Activated CD4-positive, alpha-beta T cell treated with anti-CD3 and anti-CD28 coated beads for 48 hours (primary cell): ENCODE measurements around the gene FAM25C.
"Not testable (repeated sequence)": the region's sequence is repeated elsewhere in the genome, so short reads cannot be mapped to it uniquely, and the experiment has no call there.

Experiments used
- DNase-seq: peaks from one replicate; pipeline ENCODE4 v3.0.0-alpha.2; 2020

The FAM25C gene

DNA sequence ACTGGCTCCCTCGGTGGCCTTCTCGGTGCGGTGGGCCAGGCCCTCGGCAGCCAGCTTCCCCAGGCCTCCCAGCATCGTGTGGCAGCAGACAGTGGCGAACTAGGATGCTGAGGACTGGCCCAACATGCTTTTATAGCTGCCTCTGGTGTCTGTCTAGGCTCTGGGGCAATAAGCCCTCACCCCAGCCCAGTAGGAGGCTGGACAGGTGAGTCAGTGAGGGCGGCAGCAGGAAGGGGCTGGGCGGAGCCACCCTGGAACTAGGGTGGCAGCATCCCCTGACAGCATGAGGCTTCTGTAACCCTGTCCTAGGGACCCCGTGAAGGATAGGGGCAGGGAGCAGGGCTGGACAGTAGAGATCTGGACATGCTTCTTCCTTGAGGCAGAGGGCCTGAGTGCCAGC lies at the start of gene FAM25C:
Gene FAM25C (minus strand): TSS at position 101 of the 400 bp plus-strand sequence. CDS start 26 bp downstream, at position 75.
- not testable (repeated sequence) for DNase-seq

DNA sequence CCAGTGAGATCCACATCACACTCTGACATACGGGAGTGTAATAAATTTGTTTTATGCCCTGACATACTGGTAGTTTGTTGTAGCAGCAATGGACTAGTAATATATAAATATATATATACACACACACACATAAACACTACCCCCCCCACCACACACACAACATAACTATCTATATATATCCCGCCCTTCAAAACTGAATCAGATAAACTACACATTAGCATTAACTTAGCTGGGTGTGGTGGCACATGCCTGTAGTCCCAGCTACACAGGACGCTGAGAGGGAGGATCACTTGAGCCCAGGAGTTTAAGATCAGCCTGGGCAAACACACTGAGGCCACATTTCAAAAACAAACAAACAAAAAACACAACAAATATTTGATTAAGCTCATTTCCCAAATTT lies 45.0 kb upstream of the FAM25C start:
- DNase-seq: not testable (repeated sequence)

DNA sequence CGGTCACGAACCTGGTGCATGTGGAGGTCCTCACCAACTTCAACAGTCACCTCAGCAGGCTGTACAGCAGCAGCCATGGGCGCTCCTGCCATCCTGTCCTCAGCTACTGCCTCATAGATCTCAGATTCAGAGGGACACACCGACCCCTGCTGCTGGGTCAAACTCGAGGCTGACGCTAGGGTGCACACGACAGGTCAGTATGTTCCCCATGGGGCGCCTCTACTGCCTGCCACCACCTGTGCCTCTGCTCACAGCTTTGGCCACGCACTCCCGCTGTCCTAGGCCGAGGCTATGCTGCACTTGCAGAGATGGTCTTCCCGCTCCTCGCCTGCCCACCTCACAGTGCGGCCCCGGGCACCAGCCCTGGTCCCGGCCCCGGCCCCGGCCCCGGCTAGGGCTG lies 31.8 kb upstream of the FAM25C start:
- not testable (repeated sequence) for DNase-seq

DNA sequence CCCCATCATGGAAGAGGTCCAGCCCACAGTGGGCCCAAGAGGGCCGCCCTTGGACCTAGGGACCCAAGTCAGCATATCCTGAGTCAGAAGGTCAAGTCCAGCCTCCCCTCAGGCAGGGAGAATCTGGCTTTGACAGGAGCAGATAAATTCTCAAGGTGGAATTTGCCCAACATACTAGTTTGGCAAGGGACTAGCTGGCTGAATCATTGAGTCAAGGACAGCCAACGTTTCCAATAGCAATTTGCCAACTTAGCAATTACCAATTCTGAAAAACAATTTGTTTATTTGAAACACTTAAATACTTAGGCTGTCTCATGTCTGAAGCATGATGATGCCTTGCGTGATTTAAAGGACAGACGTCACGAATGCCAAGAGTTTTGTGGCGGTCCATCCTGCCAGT lies 2.7 kb upstream of the FAM25C start:
- not testable (repeated sequence) for DNase-seq

DNA sequence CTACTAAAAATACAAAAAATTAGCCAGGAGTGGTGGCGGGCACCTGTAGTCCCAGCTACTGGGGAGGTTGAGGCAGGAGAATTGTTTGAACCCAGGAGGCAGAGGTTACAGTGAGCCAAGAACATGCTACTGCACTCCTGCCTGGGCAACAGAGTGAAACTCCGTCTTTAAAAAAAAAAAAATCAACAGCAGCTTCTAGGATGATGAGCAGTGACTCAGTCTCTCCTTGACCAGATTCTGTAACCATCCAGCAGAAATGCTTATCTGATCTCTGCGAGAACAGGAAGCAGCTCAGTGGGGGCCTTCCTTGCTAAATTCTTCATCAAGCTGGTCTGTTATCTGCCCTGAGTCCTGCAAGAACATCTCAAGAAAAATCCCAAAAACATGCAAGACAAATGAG lies 5.5 kb downstream of the FAM25C start:
- DNase-seq: peak; percentile 3

DNA sequence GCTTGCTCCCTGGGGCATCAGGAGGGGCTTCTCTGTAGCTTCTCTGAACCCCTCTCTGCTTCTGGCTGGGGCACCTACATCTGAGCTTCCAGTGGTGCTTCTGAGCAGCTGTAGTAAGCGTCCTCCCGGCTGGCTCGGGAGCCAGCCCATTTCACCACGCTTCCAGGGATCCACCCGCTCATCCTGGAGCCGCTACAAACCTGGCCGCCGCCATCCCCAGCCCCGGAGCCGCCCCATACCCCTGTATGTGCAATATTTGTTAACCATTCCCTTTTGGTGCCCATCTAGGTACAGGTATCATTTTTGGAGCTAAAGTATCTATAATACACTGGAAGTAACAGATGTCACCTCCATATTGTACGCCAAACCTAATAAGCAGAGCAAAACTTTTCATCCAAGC lies 7.0 kb downstream of the FAM25C start:
- DNase-seq: not testable (repeated sequence)

DNA sequence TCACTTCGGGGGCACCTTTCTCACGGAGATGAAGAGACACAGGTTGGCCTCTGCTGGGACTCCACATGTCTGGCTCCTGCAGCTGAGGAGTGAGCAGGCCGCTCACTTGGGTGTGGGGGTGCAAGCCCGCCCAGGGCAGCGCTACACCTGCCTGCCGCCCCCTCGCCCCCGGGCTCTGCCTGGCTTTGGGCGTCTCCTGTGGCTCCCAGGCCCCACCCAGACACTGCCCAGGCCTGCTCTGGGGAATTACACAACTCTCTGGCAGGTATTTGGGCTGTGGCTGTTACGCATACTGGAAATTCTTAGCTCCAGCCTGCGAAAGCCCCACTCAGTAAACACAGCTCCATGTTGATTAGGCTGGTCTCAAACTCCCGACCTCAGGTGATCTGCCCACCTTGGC lies 7.9 kb downstream of the FAM25C start:
- not testable (repeated sequence) for DNase-seq

DNA sequence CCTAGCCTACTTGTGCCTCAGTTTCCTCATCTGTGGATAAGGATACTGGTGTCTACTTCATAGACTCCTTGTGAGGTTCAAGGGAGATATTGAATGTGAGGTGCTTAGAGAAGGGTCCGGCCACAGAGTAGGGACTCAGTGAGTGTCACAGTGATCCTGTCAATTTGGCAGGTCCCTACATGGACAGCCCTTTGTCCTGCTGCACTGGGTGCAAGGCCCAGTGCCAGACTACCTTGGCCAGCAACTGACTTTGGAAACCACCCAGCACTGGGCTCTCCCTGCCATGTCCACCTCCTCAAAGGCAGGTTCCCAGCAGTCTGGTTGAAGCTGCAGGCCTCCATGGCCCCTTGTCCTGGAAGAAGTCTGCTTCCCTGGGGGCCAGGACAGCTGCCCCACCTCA lies 9.5 kb downstream of the FAM25C start:
- not testable (repeated sequence) for DNase-seq

DNA sequence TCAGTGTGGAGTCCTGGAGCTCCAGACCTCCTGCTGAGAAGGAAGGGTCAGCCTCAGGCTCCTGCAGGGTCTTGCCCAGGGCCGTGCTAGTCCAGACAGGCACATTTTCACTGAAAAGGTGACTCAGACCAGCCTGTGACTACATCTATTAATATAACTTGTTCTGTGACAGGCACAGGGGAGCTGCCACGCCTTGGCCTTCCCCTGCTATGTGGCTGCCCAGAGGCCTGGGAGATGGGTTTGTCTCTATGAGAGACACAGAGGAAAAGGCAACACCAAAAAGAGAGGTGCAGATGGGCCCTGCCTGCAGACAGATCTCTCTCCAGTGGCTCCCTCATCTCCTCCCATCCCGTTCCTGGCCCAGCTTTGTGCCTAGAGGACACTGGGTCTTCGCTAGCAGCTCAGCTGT lies 10.0 kb downstream of the FAM25C start:
- DNase-seq: not testable (repeated sequence)

DNA sequence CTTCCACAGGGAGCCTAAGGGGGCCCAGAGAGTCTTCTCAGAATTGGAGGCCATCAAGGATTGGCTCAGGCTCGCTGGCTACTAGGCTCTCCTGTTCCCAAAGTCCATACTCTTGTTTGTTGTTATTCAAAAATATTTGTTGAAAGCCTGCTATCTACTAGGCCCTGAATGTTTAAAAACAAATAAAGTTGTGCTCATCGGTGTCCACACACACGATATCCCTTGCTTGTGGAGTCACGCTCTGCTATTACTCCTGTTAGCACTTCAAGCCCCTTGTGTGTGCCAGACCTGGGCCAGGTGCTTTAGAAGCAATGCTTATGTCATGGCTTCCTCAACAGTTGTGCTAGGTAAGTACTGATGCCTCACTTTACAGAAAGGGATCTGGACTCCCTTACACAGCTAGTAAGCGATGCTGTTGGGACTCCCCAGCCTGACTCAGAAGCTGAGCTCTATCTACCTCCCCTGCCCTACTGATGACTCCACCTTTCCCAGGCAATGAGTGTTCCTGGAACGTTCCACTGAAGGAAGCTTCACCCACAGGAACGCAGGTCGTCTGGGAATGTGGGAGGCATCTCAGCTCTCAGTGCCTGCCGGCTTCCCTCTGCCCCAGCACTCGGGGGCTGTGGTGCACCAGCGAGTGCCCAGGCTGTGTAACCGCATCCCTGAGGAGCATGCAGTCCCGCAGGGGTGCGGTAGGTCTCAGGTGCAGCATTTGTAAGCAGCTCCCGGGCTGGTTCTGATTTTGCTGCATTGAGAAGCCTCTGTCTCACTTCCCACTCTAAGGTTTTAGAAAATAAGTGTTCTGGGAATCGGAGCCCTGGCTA lies 10.7 kb downstream of the FAM25C start:
- DNase-seq: not testable (repeated sequence)

DNA sequence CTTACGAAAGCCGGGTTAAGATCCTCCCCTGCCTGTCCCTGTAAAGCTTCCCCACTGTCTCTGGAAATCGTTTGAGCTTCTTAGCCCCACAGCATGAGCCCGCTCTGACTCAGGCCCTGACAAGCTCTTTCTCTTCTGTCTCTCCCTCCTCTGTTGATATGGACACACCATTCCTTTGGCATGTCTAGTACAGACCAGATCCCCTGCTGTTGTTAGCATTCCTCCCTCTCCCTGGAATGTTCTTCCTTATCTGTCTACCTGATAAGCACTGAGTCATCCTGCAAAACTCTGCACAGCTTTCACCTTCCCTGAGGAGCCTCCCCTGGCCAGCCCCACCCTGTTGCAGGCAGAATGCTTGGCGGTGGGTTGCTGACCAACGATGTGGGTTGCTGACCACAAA lies 11.6 kb downstream of the FAM25C start:
- DNase-seq: not testable (repeated sequence)

DNA sequence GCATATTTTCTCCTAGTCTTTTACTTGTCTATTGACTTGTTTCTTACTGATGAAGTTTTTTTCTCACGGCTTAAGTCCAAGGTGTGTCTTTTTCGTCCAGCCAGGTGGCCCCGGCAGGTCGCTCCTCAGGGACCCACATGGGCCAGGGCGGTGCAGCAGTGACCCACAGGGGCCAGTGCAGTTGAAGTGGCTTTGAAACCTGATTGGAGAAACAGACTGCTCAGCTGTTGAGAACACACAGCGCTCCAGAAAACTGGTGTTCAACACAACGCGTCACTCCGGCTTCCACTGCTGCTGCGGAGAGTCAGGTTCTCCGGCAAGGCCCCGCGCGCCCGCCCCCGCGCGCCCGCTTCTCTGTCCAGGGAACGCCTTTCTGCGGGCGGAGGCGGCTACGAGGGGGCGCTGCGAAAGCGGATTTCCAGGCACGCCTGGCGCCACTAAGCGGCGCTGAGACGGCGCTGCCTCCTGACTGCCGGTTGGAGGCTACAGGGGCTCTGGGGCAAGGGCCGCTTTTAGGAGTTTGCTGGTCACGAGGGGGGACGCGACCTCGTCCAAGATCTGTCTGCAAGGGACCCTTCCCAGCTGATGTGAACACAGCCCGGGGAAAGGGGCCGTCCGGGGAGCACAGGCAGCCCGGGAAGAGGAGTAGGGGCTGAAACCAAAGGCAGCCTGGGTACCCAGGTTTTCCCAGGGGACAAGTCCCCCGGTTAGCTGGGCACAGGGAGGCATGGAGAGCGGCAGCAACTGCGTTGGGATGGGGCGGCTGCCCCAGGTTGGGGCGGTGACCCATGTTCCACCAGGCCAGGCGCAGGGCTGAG lies 13.0 kb downstream of the FAM25C start:
- DNase-seq: not testable (repeated sequence)

DNA sequence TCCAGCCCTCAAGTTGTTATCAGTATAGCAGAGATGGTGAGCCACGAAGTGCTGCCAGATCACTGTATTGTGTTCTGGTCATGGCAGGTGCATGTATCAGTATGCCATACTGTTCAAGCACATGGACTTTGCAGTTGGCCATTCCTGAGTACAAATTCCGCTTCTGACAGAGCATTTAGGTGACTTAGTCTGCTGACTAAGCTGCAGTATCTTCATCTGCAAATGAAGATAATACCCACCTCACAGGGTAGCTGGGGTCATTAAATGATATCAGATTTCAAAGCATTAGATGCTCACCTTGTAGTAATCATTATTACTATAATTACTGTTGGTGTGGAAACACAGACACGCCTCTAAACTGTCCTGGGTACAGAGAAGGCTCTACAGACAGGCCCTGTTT lies 24.2 kb downstream of the FAM25C start:
- DNase-seq: not testable (repeated sequence)

DNA sequence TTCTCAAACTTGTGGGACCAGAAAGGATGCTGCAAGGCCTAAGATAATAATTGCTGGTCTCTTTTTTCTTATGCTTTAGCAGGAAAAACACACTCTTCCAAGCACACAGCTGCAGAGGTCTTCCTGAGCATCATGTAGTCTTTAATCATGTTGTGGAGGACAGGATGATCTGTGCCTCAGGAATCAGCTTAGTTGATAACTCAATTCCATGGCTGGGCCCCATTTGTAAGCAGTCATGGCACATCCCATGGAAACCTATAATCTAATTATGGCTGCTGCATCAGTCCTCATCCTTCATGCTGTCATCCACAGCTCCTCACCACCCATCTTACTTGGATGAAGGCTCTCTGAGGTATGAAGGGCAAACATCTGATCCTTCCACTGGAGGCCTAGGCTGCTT lies 26.5 kb downstream of the FAM25C start:
- DNase-seq: not testable (repeated sequence)

DNA sequence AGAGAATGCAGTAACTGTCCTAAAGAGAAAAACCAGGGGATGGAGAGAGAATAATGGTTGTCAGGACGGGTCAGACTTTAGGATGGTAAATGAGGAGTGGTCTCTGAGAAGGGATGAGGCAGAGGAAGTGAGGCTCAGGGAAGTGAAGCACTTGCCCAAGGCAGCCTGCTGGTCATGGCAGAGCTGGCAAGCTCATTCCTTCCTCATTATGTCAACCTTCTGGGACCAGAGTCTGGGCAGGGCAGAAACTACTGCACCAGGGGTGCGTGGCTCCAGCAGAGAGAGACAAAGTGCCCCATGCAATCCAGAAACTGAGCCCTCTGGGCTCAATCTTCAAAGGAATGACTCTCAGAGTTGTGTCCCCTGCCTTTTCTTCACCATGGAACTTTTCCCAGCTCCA lies 27.5 kb downstream of the FAM25C start:
- not testable (repeated sequence) for DNase-seq

DNA sequence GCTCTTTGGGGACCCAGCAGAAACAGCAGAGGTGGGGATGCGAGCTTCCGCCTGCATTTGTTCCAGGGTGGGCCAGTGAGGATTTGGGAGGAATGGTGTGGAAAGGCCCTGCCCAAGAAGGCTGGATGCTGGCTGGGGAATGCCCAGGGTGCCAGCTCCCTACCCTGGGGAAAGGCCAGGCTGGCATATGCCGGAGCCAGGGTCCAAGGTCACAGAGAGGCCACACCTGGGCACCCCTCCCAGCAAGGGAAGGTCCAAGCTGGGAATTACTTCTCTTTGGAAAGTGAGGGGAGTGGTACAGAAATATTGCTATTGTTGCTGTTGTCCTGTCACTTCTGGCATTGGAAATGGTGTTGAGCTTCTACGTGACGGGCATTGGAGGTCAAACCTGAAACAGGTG lies 28.0 kb downstream of the FAM25C start:
- not testable (repeated sequence) for DNase-seq

DNA sequence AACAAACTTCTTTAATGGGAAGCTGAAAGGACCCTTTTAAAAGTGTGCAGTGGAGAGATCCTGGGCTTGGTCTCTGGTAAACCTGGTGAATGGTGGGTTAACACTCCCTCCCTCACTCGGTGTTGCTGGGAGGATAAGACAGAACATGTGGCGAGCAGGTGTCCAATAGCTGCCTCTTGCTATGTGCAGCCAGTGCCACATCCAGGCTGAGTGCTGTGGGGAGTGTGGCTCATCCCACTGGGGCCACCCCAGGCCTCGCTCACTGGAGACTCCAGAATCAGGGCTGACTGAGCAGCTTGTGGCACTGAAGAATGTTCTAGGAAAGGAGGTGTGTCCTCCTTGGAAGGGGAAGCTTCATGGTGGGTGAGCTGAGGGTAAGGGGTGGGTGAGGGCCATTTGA lies 29.5 kb downstream of the FAM25C start:
- DNase-seq: not testable (repeated sequence)

DNA sequence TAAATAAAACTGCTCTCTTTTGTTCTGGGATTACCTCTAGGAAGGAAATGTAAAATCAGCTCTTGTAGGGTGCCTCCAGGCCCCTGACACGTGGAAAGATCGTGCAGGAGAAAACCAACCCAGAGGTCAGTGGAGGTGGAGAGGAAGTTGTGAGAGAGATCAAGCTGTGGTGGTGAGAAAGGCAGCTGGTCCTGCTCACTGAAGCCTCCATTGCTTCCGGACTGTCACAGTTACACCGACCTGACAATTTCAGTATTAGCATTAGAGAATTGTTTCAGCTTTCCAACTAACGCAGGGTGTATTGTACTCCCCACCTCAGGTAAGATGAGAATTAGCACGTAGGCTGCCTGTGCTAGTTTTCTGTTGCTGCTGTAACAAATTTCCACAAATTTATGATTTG lies 30.6 kb downstream of the FAM25C start:
- not testable (repeated sequence) for DNase-seq

DNA sequence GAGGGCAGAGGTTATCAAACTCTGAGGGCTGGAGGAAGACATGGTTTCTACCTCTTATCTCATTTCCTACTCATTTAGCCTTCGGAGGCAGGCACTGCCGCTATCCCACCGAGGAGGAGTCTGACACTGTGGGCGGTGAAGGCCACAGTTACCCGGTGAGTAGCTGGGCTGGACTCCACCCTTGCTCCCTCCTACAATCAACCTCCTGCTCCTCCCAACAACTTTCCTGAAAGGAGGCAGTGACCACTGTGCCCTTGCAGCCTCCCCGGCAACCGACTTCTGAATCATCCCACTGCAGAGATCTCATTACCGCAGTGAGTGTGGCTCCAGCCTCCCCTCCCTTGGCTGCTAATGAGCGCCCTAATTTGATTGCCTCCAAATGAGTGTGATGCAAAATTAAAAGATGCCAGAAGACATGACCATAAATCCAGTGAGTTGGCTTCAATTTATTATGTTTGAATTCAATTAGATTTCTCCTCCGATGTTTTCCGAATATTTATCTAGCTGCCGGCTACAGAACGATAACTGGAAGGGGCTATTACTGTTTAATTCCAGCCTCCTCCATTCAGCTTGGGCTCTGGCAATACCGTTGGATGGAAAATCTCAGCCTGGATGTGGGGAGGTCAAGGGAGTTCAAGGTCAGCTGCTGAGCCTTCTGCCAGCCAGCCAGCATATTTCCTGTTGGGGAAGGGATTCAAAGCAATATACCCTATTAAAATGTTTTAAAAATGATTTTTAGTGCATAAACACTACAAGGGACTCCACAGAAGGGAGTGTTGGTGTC lies 35.1 kb downstream of the FAM25C start:
- DNase-seq: not testable (repeated sequence)

DNA sequence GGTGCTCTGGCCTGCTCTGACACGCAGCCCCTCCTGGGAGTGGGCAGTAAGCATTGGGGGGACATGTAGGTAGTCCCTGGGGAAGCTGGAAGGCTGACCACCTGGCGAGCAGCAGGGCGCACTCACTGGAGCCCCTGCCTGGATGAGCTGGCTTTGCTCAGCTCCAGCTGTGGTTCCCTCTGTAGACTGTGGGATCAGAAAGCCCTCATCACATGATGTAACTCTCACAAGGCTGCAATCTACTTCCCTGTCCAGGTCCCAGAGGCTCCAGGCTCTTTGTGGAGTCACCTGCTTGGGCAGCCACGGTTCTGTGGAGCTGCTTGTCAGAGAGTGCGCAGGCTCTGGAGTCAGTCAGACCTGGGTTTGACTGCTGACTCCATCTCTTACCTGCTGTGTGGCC lies 36.8 kb downstream of the FAM25C start:
- DNase-seq: not testable (repeated sequence)

DNA sequence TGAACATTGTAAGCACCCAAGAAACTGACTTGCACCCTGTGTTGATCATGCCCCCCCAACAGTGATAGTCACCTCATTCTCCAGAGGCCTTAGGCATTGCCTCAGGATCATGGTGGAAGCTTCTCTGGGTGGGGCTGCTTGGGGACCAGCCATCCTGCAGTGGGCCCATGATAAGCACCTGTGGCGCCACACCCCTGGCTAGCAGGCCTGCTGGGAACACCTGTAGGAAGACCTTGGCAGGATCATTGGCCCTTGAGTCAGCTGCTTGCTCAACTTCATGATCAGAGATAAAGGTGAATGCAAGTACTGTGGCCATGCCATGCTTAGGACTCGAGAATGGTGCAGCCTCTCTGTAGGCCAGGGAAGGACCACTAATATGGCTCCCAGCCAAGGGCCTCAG lies 38.9 kb downstream of the FAM25C start:
- not testable (repeated sequence) for DNase-seq

DNA sequence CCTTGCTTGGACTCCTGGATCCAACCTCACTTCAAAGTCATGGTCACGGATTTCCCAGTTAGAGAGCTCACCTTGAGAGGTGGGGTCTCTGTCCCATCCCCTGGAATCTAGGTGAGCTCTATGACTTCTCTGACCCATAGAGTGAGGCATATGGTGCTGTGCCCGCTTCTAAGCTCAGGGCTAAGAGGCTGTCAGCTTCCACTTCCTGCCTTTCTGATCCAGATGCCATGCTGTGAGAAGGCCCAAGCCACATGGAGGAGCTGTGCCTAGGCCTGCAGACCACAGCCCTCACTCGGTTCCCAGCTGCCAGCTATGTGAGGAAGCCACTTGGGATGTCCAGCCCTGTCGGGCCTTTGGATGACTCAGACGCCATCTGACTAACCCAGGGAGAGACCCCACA lies 39.9 kb downstream of the FAM25C start:
- DNase-seq: not testable (repeated sequence)

DNA sequence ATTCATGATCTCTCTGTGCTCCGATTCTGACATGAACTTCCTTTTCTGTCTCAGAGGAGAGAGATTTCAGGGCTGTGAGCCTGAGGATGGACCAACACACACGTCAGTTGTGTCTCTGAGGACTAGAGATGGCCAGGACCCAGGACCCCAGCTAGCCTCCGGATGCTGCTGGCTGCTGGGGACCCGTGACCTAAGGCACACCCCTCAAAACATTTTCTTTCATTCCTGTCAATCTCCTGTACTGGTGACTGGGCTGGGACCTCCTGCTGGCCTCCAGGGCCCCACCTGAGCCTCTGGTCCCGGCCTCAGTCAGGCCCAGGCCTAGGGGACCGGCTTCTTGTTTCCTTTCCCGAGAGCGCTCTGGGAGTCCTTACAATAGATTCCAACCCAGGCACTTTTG lies 42.4 kb downstream of the FAM25C start:
- DNase-seq: not testable (repeated sequence)
